IMR-90 (cell line): Measurements from ENCODE around the gene SLC39A11. TPM values are rescaled to one million over a fixed set of nuclear protein-coding genes. Genes with fewer than 3 reads are reported as not detected.

Source experiments
- ATAC-seq: fragments of 200-7000 bp; cut with Tn5 transposase; 2 replicates; pipeline ENCODE4 v1.9.1; 2020; ENCODE audit warnings: low read depth, mild to moderate bottlenecking, moderate library complexity
- BruUV-seq: library from RNA; stranded (reverse); fragments of 400-500 nt; replicated peaks from 2 replicates; lab custom pipeline; 2021; lab: Mats Ljungman, UMichigan
- CTCF ChIA-PET: fragments of 300-600 bp; formaldehyde crosslinking; extraction: SDS; loops from one replicate; lab custom pipeline; 2021; ENCODE audit warnings: antibody characterized with exemption; lab: Yijun Ruan, JAX
- POLR2A ChIA-PET: fragments of 300-600 bp; sonication (Branson Sonifier 250); formaldehyde crosslinking; loops from one replicate; lab custom pipeline; 2022; ENCODE audit warnings: antibody characterized with exemption; ENCODE audit not compliant: unreplicated experiment; lab: Charles Lee
- DNase-seq: peaks from one replicate; pipeline ENCODE4 v3.0.0; 2013
- H2AFZ ChIP-seq: replicated peaks from 2 replicates; pipeline ENCODE3; 2013; ENCODE audit warnings: low read length, mild to moderate bottlenecking; ENCODE audit not compliant: poor library complexity
- H2AK5ac ChIP-seq: 2 replicates; pipeline ENCODE4 v1.6.1; 2013; ENCODE audit warnings: low read depth, low read length, inconsistent platforms
- H2AK9ac ChIP-seq: replicated peaks from 2 replicates; pipeline ENCODE3; 2013; ENCODE audit warnings: mild to moderate bottlenecking, low read depth, low read length, moderate library complexity; ENCODE audit not compliant: poor library complexity
- H2BK120ac ChIP-seq: 2 replicates; pipeline ENCODE4 v1.6.1; 2013; ENCODE audit warnings: low read depth, low read length, inconsistent platforms
- H2BK15ac ChIP-seq: 3 replicates; pipeline ENCODE4 v1.6.1; 2013; ENCODE audit warnings: low read depth, low read length, inconsistent platforms
- H2BK20ac ChIP-seq: 2 replicates; pipeline ENCODE4 v1.6.1; 2013; ENCODE audit warnings: low read depth, mild to moderate bottlenecking, inconsistent platforms, low read length, moderate library complexity
- H2BK5ac ChIP-seq: 2 replicates; pipeline ENCODE4 v1.6.1; 2013; ENCODE audit warnings: mild to moderate bottlenecking, low read depth, low read length, inconsistent platforms; ENCODE audit not compliant: poor library complexity, severe bottlenecking
- H3K14ac ChIP-seq: replicated peaks from 2 replicates; pipeline ENCODE4 v1.6.1; 2013; ENCODE audit warnings: low read depth, low read length, inconsistent platforms
- H3K18ac ChIP-seq: 2 replicates; pipeline ENCODE4 v1.6.1; 2013; ENCODE audit warnings: low read depth, low read length, control low read depth
- H3K23ac ChIP-seq: 2 replicates; pipeline ENCODE4 v1.6.1; 2013; ENCODE audit warnings: low read depth, low read length, inconsistent platforms
- H3K27ac ChIP-seq: 2 replicates; pipeline ENCODE4 v1.5.1; 2013; ENCODE audit warnings: mild to moderate bottlenecking, control low read depth, low read length; ENCODE audit not compliant: insufficient read depth
- H3K27me3 ChIP-seq: 2 replicates; pipeline ENCODE4 v1.6.1; 2013; ENCODE audit warnings: low read length; ENCODE audit not compliant: control insufficient read depth, insufficient read depth
- H3K36me3 ChIP-seq: 2 replicates; pipeline ENCODE4 v1.6.1; 2013; ENCODE audit warnings: low read length, mixed read lengths; ENCODE audit not compliant: control insufficient read depth, insufficient read depth
- H3K4ac ChIP-seq: 2 replicates; pipeline ENCODE4 v1.6.1; 2013; ENCODE audit warnings: low read depth, low read length, inconsistent platforms
- H3K4me1 ChIP-seq: 2 replicates; pipeline ENCODE4 v1.6.1; 2013; ENCODE audit warnings: low read length, mixed read lengths; ENCODE audit not compliant: control insufficient read depth, insufficient read depth
- H3K4me2 ChIP-seq: 2 replicates; pipeline ENCODE4 v1.6.1; 2013; ENCODE audit warnings: low read depth, mild to moderate bottlenecking, control low read depth, low read length, moderate library complexity
- H3K4me3 ChIP-seq: 2 replicates; pipeline ENCODE4 v1.5.1; 2013; ENCODE audit warnings: low read depth, mild to moderate bottlenecking, control low read depth, low read length, moderate library complexity; ENCODE audit not compliant: insufficient read depth
- H3K56ac ChIP-seq: 2 replicates; pipeline ENCODE4 v1.6.1; 2013; ENCODE audit warnings: low read length, inconsistent platforms; ENCODE audit not compliant: insufficient read depth; ENCODE audit errors: extremely low read depth
- H3K79me1 ChIP-seq, 2 experiments: 2 replicates each; pipeline ENCODE4 v1.6.1; 2013; ENCODE audit warnings: low read length in 2 of 2, inconsistent platforms in 1 of 2, low read depth in 1 of 2
- H3K9ac ChIP-seq: 2 replicates; pipeline ENCODE4 v1.6.1; 2013; ENCODE audit warnings: low read depth, low read length, control low read depth
- H3K9me1 ChIP-seq: 2 replicates; pipeline ENCODE4 v1.6.1; 2013; ENCODE audit warnings: low read length, inconsistent platforms; ENCODE audit not compliant: insufficient read depth
- H3K9me3 ChIP-seq: 2 replicates; pipeline ENCODE4 v1.6.1; 2013; ENCODE audit warnings: low read length; ENCODE audit not compliant: control insufficient read depth, insufficient read depth
- H4K20me1 ChIP-seq: 2 replicates; pipeline ENCODE4 v1.6.1; 2013; ENCODE audit warnings: low read length, inconsistent platforms; ENCODE audit not compliant: insufficient read depth
- H4K5ac ChIP-seq: 2 replicates; pipeline ENCODE4 v1.6.1; 2013; ENCODE audit warnings: mild to moderate bottlenecking, low read depth, low read length, control low read depth
- H4K8ac ChIP-seq, 2 experiments: 2 replicates each; pipeline ENCODE4 v1.6.1; 2013; ENCODE audit warnings: low read depth in 2 of 2, low read length in 2 of 2, control low read depth in 1 of 2, inconsistent platforms in 1 of 2
- H4K91ac ChIP-seq: 2 replicates; pipeline ENCODE4 v1.6.1; 2013; ENCODE audit warnings: low read depth, low read length, inconsistent platforms; ENCODE audit not compliant: insufficient read depth
- BHLHE40 ChIP-seq: fragments of 150-350 bp; IDR thresholded peaks from 2 replicates; pipeline ENCODE4 v1.6.1; 2016; ENCODE audit warnings: mild to moderate bottlenecking, low read depth, low read length
- CEBPB ChIP-seq: IDR thresholded peaks from 2 replicates; pipeline ENCODE4 v1.6.1; 2012; ENCODE audit warnings: low read depth, low read length, improper control_type of control experiment
- CTCF ChIP-seq: conservative IDR thresholded peaks from 2 replicates; pipeline ENCODE4 v1.5.1; 2012; ENCODE audit warnings: mild to moderate bottlenecking, low read depth, low read length, improper control_type of control experiment
- MAFK ChIP-seq: IDR thresholded peaks from 2 replicates; pipeline ENCODE4 v1.6.1; 2012; ENCODE audit warnings: low read depth, low read length, improper control_type of control experiment
- POLR2A ChIP-seq: IDR thresholded peaks from 2 replicates; pipeline ENCODE4 v1.6.1; 2012; ENCODE audit warnings: mild to moderate bottlenecking, low read depth, low read length
- RCOR1 ChIP-seq: IDR thresholded peaks from 2 replicates; pipeline ENCODE4 v1.6.1; 2012; ENCODE audit warnings: mild to moderate bottlenecking, low read length, improper control_type of control experiment; ENCODE audit not compliant: insufficient replicate concordance
- SMC3 ChIP-seq: fragments of 150-350 bp; IDR thresholded peaks from 2 replicates; pipeline ENCODE4 v1.6.1; 2016; ENCODE audit warnings: low read depth, mild to moderate bottlenecking, antibody characterized with exemption, low read length, moderate library complexity
- WGBS, 2 experiments: methylation state at CpG; one replicate each; pipeline versions ENCODE4 v1.1.5 to v1.1.7; 2013; ENCODE audit warnings: missing lambda C conversion rate in 2 of 2; ENCODE audit not compliant: insufficient read length in 1 of 2; ENCODE audit errors: extremely low coverage in 2 of 2; 5-methylcytosine and 5-hydroxymethylcytosine counted together
- dilution Hi-C: fragments of 300-500 bp; cut with HindIII; formaldehyde crosslinking; loops from one replicate; pipeline ENCODE4 v1.14.3; 2018; ENCODE audit warnings: low sequenced_read_pairs; ENCODE audit not compliant: unreplicated experiment
- in situ Hi-C: fragments of 300-500 bp; cut with MboI; formaldehyde crosslinking; loops from 3 replicates; pipeline ENCODE4 v1.14.3; 2019; ENCODE audit warnings: low sequenced_read_pairs, inconsistent platforms, mixed read lengths
- intact Hi-C: fragments of 100-400 bp; cut with micrococcal nuclease; formaldehyde crosslinking; loops from 2 replicates; pipeline ENCODE4 v1.10.0; 2022
- polyA plus RNA-seq, 3 experiments: library from polyadenylated mRNA; depleted of rRNA; stranded (reverse); fragments of >200 nt; gene quantifications; 2 replicates each; pipeline ENCODE4 v1.2.3, GENCODE V29; 2012; ENCODE audit warnings: low replicate concordance in 1 of 3
- total RNA-seq: library from RNA; depleted of rRNA; stranded (reverse); fragments of >200 nt; gene quantifications from 2 replicates; pipeline ENCODE4 v1.2.3, GENCODE V29; 2012

The SLC39A11 gene
- total and polyA plus RNA-seq, 2 of the 4 experiments (the other 2 are of a cell fraction): 8.8 to 14.3 TPM

GRCh38 chr17:72765368-72766153 is 326.9 kb downstream of the SLC39A11 start:
- H3K9ac ChIP-seq: no peak overlapping the region
- H3K56ac ChIP-seq: no peak overlapping the region
- H2BK20ac ChIP-seq: no peak overlapping the region
- BruUV-seq: no TSS peak
- DNase-seq (no peak), ATAC-seq (no peak)
- H3K9me1 ChIP-seq: peaks cover 4% of the 10 kb centered on the region; the same call in 1 of the 2 replicates
- no peak overlapping the region for H4K8ac ChIP-seq
- H3K18ac ChIP-seq: no peak overlapping the region
- no peak overlapping the region for H2BK15ac ChIP-seq
- intact Hi-C loops (no loop called here), dilution Hi-C loops (no loop called here), in situ Hi-C loops (no loop called here)
- no peak overlapping the region for H4K91ac ChIP-seq
- H2AK5ac ChIP-seq: no peak overlapping the region
- no peak overlapping the region for H3K27ac ChIP-seq
- no peaks in the 10 kb centered on the region for H3K79me1 ChIP-seq
- no peak overlapping the region for H2AFZ ChIP-seq
- no peak for TF ChIP-seq CEBPB
- no peak for TF ChIP-seq POLR2A
- no peak for TF ChIP-seq BHLHE40
- TF ChIP-seq CTCF: no peak
- TF ChIP-seq MAFK: no peak
- no peak for TF ChIP-seq SMC3
- TF ChIP-seq RCOR1: no peak
- H2BK5ac ChIP-seq: no peak overlapping the region
- peaks cover 3% of the 10 kb centered on the region; the same call in 1 of the 2 replicates for H3K4me1 ChIP-seq
- no peaks in the 10 kb centered on the region for H3K36me3 ChIP-seq
- no peaks in the 10 kb centered on the region for H4K20me1 ChIP-seq
- H3K4ac ChIP-seq: no peak overlapping the region
- 86% methylated on average over 6 of the region's 11 CpGs; no CpG with 5 or more reads in 1 of the 2 experiments for WGBS, 2 experiments
- ChIA-PET CTCF (no interaction called here), POLR2A (no interaction called here)
- no peak overlapping the region for H2AK9ac ChIP-seq
- peaks cover 6% of the 10 kb centered on the region; the same call in 1 of the 2 replicates for H3K9me3 ChIP-seq
- H4K5ac ChIP-seq: no peak overlapping the region
- H3K4me3 ChIP-seq: no peak overlapping the region
- no peak overlapping the region for H3K23ac ChIP-seq
- H3K14ac ChIP-seq: no peak overlapping the region
- H2BK120ac ChIP-seq: no peak overlapping the region
- no peak overlapping the region for H3K4me2 ChIP-seq
- no peaks in the 10 kb centered on the region for H3K27me3 ChIP-seq
